Osteocyte (in vitro differentiated cells): ENCODE results near the gene ADAMTS16. TPM values are rescaled to one million over a fixed set of nuclear protein-coding genes. Genes with fewer than 3 reads are reported as not detected.

Experiments
- DNase-seq: peaks from one replicate; pipeline ENCODE4 v3.0.0; 2021; ENCODE audit warnings: mixed read lengths; ENCODE audit not compliant: unreplicated experiment; ENCODE audit errors: extremely low spot score
- H3K27ac Mint-ChIP-seq: one replicate; pipeline ENCODE4 v1.8.0; 2021; ENCODE audit warnings: mild to moderate bottlenecking, mixed read lengths; ENCODE audit not compliant: unreplicated experiment
- H3K27me3 Mint-ChIP-seq: one replicate; pipeline ENCODE4 v1.8.0; 2021; ENCODE audit warnings: mixed read lengths; ENCODE audit not compliant: unreplicated experiment
- H3K36me3 Mint-ChIP-seq: one replicate; pipeline ENCODE4 v1.8.0; 2021; ENCODE audit warnings: mixed read lengths; ENCODE audit not compliant: unreplicated experiment
- H3K4me1 Mint-ChIP-seq: one replicate; pipeline ENCODE4 v1.8.0; 2021; ENCODE audit warnings: mixed read lengths; ENCODE audit not compliant: unreplicated experiment
- H3K4me3 Mint-ChIP-seq: one replicate; pipeline ENCODE4 v1.8.0; 2021; ENCODE audit warnings: mild to moderate bottlenecking, moderate library complexity, mixed read lengths; ENCODE audit not compliant: unreplicated experiment
- H3K9me3 Mint-ChIP-seq: one replicate; pipeline ENCODE4 v1.8.0; 2021; ENCODE audit warnings: mixed read lengths; ENCODE audit not compliant: unreplicated experiment
- total RNA-seq: library from RNA; stranded (reverse); gene quantifications from 2 replicates; pipeline ENCODE4 v1.2.1, GENCODE V29; 2021
- TF ChIP-seq, protein P1 (sequence below): fragments of 200-600 bp; sonication (generic); IDR thresholded peaks from 2 replicates; pipeline ENCODE4 v1.5.0; 2021; ENCODE audit warnings: antibody characterized with exemption, mild to moderate bottlenecking, moderate library complexity

ADAMTS16 gene
- total RNA-seq, 1 donor from 2014 or later, result not detected

DNA sequence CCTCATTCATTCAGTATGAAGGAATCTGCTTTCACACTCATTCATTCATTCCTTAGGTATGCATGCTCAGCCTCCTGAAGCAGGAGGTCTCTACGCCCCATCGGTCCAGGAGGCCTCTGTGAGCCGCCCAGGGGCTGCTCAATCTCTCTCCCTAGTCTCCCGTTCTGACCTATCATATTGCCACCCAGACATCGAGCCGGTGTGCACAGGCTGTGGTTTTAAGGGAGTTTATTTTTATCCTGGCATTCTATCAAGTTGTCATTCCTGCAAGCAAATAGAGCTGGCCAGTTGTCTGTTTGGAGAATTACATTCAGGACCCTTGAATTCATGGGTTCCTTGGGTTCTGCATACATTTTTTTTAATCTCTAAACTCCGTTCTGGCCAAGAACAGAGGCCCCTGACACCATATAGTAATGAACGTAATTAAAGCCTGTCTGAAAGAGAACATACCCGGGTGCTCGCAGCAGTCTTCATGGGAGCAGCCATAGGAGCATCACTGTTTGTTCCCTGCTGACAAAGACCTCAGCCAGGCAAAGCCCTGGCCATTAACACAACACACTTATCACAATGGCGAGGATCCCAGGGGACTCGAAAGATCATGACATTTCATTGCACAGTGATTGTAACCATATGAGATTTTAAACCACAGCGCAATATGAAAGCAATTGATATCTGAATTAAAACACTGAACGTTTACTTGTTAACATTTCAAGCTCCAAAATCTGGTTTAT lies 80.9 kb downstream of the ADAMTS16 start:
- TF ChIP-seq, protein P1, sequence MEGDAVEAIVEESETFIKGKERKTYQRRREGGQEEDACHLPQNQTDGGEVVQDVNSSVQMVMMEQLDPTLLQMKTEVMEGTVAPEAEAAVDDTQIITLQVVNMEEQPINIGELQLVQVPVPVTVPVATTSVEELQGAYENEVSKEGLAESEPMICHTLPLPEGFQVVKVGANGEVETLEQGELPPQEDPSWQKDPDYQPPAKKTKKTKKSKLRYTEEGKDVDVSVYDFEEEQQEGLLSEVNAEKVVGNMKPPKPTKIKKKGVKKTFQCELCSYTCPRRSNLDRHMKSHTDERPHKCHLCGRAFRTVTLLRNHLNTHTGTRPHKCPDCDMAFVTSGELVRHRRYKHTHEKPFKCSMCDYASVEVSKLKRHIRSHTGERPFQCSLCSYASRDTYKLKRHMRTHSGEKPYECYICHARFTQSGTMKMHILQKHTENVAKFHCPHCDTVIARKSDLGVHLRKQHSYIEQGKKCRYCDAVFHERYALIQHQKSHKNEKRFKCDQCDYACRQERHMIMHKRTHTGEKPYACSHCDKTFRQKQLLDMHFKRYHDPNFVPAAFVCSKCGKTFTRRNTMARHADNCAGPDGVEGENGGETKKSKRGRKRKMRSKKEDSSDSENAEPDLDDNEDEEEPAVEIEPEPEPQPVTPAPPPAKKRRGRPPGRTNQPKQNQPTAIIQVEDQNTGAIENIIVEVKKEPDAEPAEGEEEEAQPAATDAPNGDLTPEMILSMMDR, result no peak

DNA sequence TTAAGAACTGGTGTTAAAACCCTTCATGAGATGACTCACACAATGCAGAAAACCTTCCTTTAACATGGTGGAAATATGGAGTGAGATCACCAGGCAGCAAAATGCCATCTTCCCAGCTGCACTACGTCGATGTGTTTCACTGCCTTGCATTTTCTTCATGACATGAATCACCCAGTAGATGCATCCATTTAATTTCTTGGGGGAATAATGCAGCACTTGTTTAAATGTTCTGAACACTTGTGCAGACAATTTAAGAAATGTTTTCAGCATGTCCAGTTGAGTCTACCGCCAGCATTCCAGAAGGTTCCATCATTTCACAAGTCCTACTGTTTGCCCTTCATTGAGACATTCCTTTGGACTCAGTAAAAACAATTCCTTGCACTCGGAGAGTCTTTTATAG lies 81.6 kb downstream of the ADAMTS16 start:
- Mint-ChIP-seq H3K27ac (no peak overlapping the region), H3K9me3 (no peaks in the 10 kb centered on the region), H3K36me3 (no peaks in the 10 kb centered on the region), H3K4me1 (no peaks in the 10 kb centered on the region), H3K27me3 (peaks cover 3% of the 10 kb centered on the region), H3K4me3 (no peak overlapping the region)
- TF ChIP-seq, protein P1, result no peak
- DNase-seq, result no peak

More for the DNA sequence above, 80.9 kb downstream of the ADAMTS16 start:
- Mint-ChIP-seq H3K27ac (no peak overlapping the region), H3K36me3 (no peaks in the 10 kb centered on the region), H3K4me3 (no peak overlapping the region), H3K9me3 (no peaks in the 10 kb centered on the region), H3K27me3 (peaks cover 3% of the 10 kb centered on the region), H3K4me1 (no peaks in the 10 kb centered on the region)
- no peak for DNase-seq

DNA sequence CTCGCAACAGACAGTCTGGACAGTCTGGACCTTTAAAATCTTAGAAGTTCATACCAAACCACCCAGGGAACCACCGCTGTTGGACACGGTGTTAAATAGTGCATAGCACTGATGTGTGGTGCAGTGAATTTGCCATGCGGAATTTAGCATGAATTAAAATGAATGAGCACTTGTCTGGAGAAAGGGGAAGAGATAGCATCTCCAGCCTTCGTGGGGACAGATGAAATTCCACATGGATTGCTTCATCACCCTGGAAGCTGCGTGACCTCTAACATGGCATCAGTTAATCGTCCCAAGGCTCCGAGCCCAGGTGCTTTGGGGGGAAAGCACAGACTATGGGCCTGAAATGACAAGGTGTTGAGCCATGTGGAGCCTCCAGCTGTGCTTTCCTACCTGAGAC lies 91.4 kb downstream of the ADAMTS16 start:
- H3K27ac Mint-ChIP-seq, result no peak overlapping the region
- DNase-seq, result no peak
- H3K27me3 Mint-ChIP-seq, result peaks cover 2% of the 10 kb centered on the region
- H3K9me3 Mint-ChIP-seq, result no peaks in the 10 kb centered on the region
- no peaks in the 10 kb centered on the region for H3K4me1 Mint-ChIP-seq
- TF ChIP-seq, protein P1, result no peak
- no peak overlapping the region for H3K4me3 Mint-ChIP-seq
- no peaks in the 10 kb centered on the region for H3K36me3 Mint-ChIP-seq

DNA sequence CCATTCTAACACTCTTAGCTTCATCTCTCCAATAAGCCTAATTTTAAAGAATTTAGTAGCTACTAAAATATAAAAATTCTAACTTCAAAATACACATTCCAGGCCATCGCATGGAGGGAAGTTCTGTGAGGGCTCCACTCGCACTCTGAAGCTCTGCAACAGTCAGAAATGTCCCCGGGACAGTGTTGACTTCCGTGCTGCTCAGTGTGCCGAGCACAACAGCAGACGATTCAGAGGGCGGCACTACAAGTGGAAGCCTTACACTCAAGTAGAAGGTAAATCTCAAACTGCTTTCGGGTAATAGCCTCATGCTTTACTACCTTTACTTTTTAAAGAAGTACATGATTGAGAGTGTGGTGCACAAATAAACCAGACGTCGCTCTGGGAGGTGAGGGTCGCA lies 94.8 kb downstream of the ADAMTS16 start:
- no peak for DNase-seq
- no peaks in the 10 kb centered on the region for H3K36me3 Mint-ChIP-seq
- no peaks in the 10 kb centered on the region for H3K9me3 Mint-ChIP-seq
- no peak overlapping the region for H3K27ac Mint-ChIP-seq
- TF ChIP-seq, protein P1, result no peak
- no peak overlapping the region for H3K4me3 Mint-ChIP-seq
- no peaks in the 10 kb centered on the region for H3K4me1 Mint-ChIP-seq
- peaks cover 2% of the 10 kb centered on the region for H3K27me3 Mint-ChIP-seq

DNA sequence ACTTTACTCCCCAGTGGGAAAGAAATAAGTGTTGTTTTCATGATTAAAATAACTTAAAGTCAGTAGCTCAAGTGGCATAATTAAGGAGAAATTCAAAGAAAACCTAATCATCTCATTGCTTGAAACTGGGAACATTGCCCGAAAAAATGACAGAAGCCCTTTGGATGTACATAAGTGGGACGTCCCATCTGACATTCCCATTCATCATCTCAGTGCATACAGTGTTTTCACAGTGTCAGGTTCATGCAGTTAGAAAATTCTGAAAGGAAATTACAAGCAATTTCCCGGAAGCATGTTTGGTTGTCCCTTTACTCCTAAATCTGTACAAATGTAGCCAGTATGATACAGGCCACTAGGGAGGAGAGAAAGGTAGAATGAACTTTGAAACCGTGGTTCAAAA lies 95.6 kb downstream of the ADAMTS16 start:
- TF ChIP-seq, protein P1, result no peak
- no peaks in the 10 kb centered on the region for H3K9me3 Mint-ChIP-seq
- no peak overlapping the region for H3K27ac Mint-ChIP-seq
- no peaks in the 10 kb centered on the region for H3K27me3 Mint-ChIP-seq
- H3K4me3 Mint-ChIP-seq, result no peak overlapping the region
- H3K4me1 Mint-ChIP-seq, result no peaks in the 10 kb centered on the region
- DNase-seq, result no peak
- no peaks in the 10 kb centered on the region for H3K36me3 Mint-ChIP-seq
